IMR-90 (cell line): ENCODE data around the gene MROH2B. TPM values are rescaled to one million over a fixed set of nuclear protein-coding genes. Genes with fewer than 3 reads are reported as not detected.

Experiments used
- ATAC-seq: fragments of 200-7000 bp; cut with Tn5 transposase; 2 replicates; pipeline ENCODE4 v1.9.1; 2020; ENCODE audit warnings: low read depth, mild to moderate bottlenecking, moderate library complexity
- BruUV-seq: library from RNA; stranded (reverse); fragments of 400-500 nt; replicated peaks from 2 replicates; lab custom pipeline; 2021; lab: Mats Ljungman, UMichigan
- CTCF ChIA-PET: fragments of 300-600 bp; formaldehyde crosslinking; extraction: SDS; loops from one replicate; lab custom pipeline; 2021; ENCODE audit warnings: antibody characterized with exemption; lab: Yijun Ruan, JAX
- POLR2A ChIA-PET: fragments of 300-600 bp; sonication (Branson Sonifier 250); formaldehyde crosslinking; loops from one replicate; lab custom pipeline; 2022; ENCODE audit warnings: antibody characterized with exemption; ENCODE audit not compliant: unreplicated experiment; lab: Charles Lee
- DNase-seq: peaks from one replicate; pipeline ENCODE4 v3.0.0; 2013
- H2AFZ ChIP-seq: replicated peaks from 2 replicates; pipeline ENCODE3; 2013; ENCODE audit warnings: low read length, mild to moderate bottlenecking; ENCODE audit not compliant: poor library complexity
- H2AK5ac ChIP-seq: 2 replicates; pipeline ENCODE4 v1.6.1; 2013; ENCODE audit warnings: low read depth, low read length, inconsistent platforms
- H2AK9ac ChIP-seq: replicated peaks from 2 replicates; pipeline ENCODE3; 2013; ENCODE audit warnings: mild to moderate bottlenecking, low read depth, low read length, moderate library complexity; ENCODE audit not compliant: poor library complexity
- H2BK120ac ChIP-seq: 2 replicates; pipeline ENCODE4 v1.6.1; 2013; ENCODE audit warnings: low read depth, low read length, inconsistent platforms
- H2BK15ac ChIP-seq: 3 replicates; pipeline ENCODE4 v1.6.1; 2013; ENCODE audit warnings: low read depth, low read length, inconsistent platforms
- H2BK20ac ChIP-seq: 2 replicates; pipeline ENCODE4 v1.6.1; 2013; ENCODE audit warnings: low read depth, mild to moderate bottlenecking, inconsistent platforms, low read length, moderate library complexity
- H2BK5ac ChIP-seq: 2 replicates; pipeline ENCODE4 v1.6.1; 2013; ENCODE audit warnings: mild to moderate bottlenecking, low read depth, low read length, inconsistent platforms; ENCODE audit not compliant: poor library complexity, severe bottlenecking
- H3K14ac ChIP-seq: replicated peaks from 2 replicates; pipeline ENCODE4 v1.6.1; 2013; ENCODE audit warnings: low read depth, low read length, inconsistent platforms
- H3K18ac ChIP-seq: 2 replicates; pipeline ENCODE4 v1.6.1; 2013; ENCODE audit warnings: low read depth, low read length, control low read depth
- H3K23ac ChIP-seq: 2 replicates; pipeline ENCODE4 v1.6.1; 2013; ENCODE audit warnings: low read depth, low read length, inconsistent platforms
- H3K27ac ChIP-seq: 2 replicates; pipeline ENCODE4 v1.5.1; 2013; ENCODE audit warnings: mild to moderate bottlenecking, control low read depth, low read length; ENCODE audit not compliant: insufficient read depth
- H3K27me3 ChIP-seq: 2 replicates; pipeline ENCODE4 v1.6.1; 2013; ENCODE audit warnings: low read length; ENCODE audit not compliant: control insufficient read depth, insufficient read depth
- H3K36me3 ChIP-seq: 2 replicates; pipeline ENCODE4 v1.6.1; 2013; ENCODE audit warnings: low read length, mixed read lengths; ENCODE audit not compliant: control insufficient read depth, insufficient read depth
- H3K4ac ChIP-seq: 2 replicates; pipeline ENCODE4 v1.6.1; 2013; ENCODE audit warnings: low read depth, low read length, inconsistent platforms
- H3K4me1 ChIP-seq: 2 replicates; pipeline ENCODE4 v1.6.1; 2013; ENCODE audit warnings: low read length, mixed read lengths; ENCODE audit not compliant: control insufficient read depth, insufficient read depth
- H3K4me2 ChIP-seq: 2 replicates; pipeline ENCODE4 v1.6.1; 2013; ENCODE audit warnings: low read depth, mild to moderate bottlenecking, control low read depth, low read length, moderate library complexity
- H3K4me3 ChIP-seq: 2 replicates; pipeline ENCODE4 v1.5.1; 2013; ENCODE audit warnings: low read depth, mild to moderate bottlenecking, control low read depth, low read length, moderate library complexity; ENCODE audit not compliant: insufficient read depth
- H3K56ac ChIP-seq: 2 replicates; pipeline ENCODE4 v1.6.1; 2013; ENCODE audit warnings: low read length, inconsistent platforms; ENCODE audit not compliant: insufficient read depth; ENCODE audit errors: extremely low read depth
- H3K79me1 ChIP-seq, 2 experiments: 2 replicates each; pipeline ENCODE4 v1.6.1; 2013; ENCODE audit warnings: low read length in 2 of 2, inconsistent platforms in 1 of 2, low read depth in 1 of 2
- H3K9ac ChIP-seq: 2 replicates; pipeline ENCODE4 v1.6.1; 2013; ENCODE audit warnings: low read depth, low read length, control low read depth
- H3K9me1 ChIP-seq: 2 replicates; pipeline ENCODE4 v1.6.1; 2013; ENCODE audit warnings: low read length, inconsistent platforms; ENCODE audit not compliant: insufficient read depth
- H3K9me3 ChIP-seq: 2 replicates; pipeline ENCODE4 v1.6.1; 2013; ENCODE audit warnings: low read length; ENCODE audit not compliant: control insufficient read depth, insufficient read depth
- H4K20me1 ChIP-seq: 2 replicates; pipeline ENCODE4 v1.6.1; 2013; ENCODE audit warnings: low read length, inconsistent platforms; ENCODE audit not compliant: insufficient read depth
- H4K5ac ChIP-seq: 2 replicates; pipeline ENCODE4 v1.6.1; 2013; ENCODE audit warnings: mild to moderate bottlenecking, low read depth, low read length, control low read depth
- H4K8ac ChIP-seq, 2 experiments: 2 replicates each; pipeline ENCODE4 v1.6.1; 2013; ENCODE audit warnings: low read depth in 2 of 2, low read length in 2 of 2, control low read depth in 1 of 2, inconsistent platforms in 1 of 2
- H4K91ac ChIP-seq: 2 replicates; pipeline ENCODE4 v1.6.1; 2013; ENCODE audit warnings: low read depth, low read length, inconsistent platforms; ENCODE audit not compliant: insufficient read depth
- CTCF ChIP-seq: conservative IDR thresholded peaks from 2 replicates; pipeline ENCODE4 v1.5.1; 2012; ENCODE audit warnings: mild to moderate bottlenecking, low read depth, low read length, improper control_type of control experiment
- ELK1 ChIP-seq: fragments of 150-350 bp; IDR thresholded peaks from 2 replicates; pipeline ENCODE4 v1.6.1; 2016; ENCODE audit warnings: low read depth, mild to moderate bottlenecking, low read length, moderate library complexity, borderline replicate concordance
- MAFK ChIP-seq: IDR thresholded peaks from 2 replicates; pipeline ENCODE4 v1.6.1; 2012; ENCODE audit warnings: low read depth, low read length, improper control_type of control experiment
- MAZ ChIP-seq: IDR thresholded peaks from 2 replicates; pipeline ENCODE4 v1.6.1; 2012; ENCODE audit warnings: low read depth, mild to moderate bottlenecking, low read length, improper control_type of control experiment, moderate library complexity, borderline replicate concordance
- MXI1 ChIP-seq: IDR thresholded peaks from 2 replicates; pipeline ENCODE4 v1.6.1; 2012; ENCODE audit warnings: low read depth, mild to moderate bottlenecking, low read length, moderate library complexity, borderline replicate concordance
- USF2 ChIP-seq: fragments of 150-350 bp; IDR thresholded peaks from 2 replicates; pipeline ENCODE4 v1.6.1; 2017; ENCODE audit warnings: mild to moderate bottlenecking, antibody characterized with exemption, low read length, low read depth
- WGBS, 2 experiments: methylation state at CpG; one replicate each; pipeline versions ENCODE4 v1.1.5 to v1.1.7; 2013; ENCODE audit warnings: missing lambda C conversion rate in 2 of 2; ENCODE audit not compliant: insufficient read length in 1 of 2; ENCODE audit errors: extremely low coverage in 2 of 2; 5-methylcytosine and 5-hydroxymethylcytosine counted together
- dilution Hi-C: fragments of 300-500 bp; cut with HindIII; formaldehyde crosslinking; loops from one replicate; pipeline ENCODE4 v1.14.3; 2018; ENCODE audit warnings: low sequenced_read_pairs; ENCODE audit not compliant: unreplicated experiment
- in situ Hi-C: fragments of 300-500 bp; cut with MboI; formaldehyde crosslinking; loops from 3 replicates; pipeline ENCODE4 v1.14.3; 2019; ENCODE audit warnings: low sequenced_read_pairs, inconsistent platforms, mixed read lengths
- intact Hi-C: fragments of 100-400 bp; cut with micrococcal nuclease; formaldehyde crosslinking; loops from 2 replicates; pipeline ENCODE4 v1.10.0; 2022
- polyA plus RNA-seq, 3 experiments: library from polyadenylated mRNA; depleted of rRNA; stranded (reverse); fragments of >200 nt; gene quantifications; 2 replicates each; pipeline ENCODE4 v1.2.3, GENCODE V29; 2012; ENCODE audit warnings: low replicate concordance in 1 of 3
- total RNA-seq: library from RNA; depleted of rRNA; stranded (reverse); fragments of >200 nt; gene quantifications from 2 replicates; pipeline ENCODE4 v1.2.3, GENCODE V29; 2012

The MROH2B gene
- total and polyA plus RNA-seq, 2 of the 4 experiments (the other 2 are of a cell fraction) = not detected

- no peaks in the 10 kb centered on the region for H3K79me1 ChIP-seq
- H3K27me3 ChIP-seq = no peaks in the 10 kb centered on the region
- no peak overlapping the region for H2BK15ac ChIP-seq
- ATAC-seq (no peak), DNase-seq (no peak)
- no peak overlapping the region for H2BK5ac ChIP-seq
- no peak overlapping the region; the same call in 1 of the 2 replicates for H4K5ac ChIP-seq
- no peak overlapping the region for H4K91ac ChIP-seq
- H3K4me1 ChIP-seq = peaks cover 2% of the 10 kb centered on the region; the same call in 1 of the 2 replicates
- no peak overlapping the region for H2BK20ac ChIP-seq
- no peaks in the 10 kb centered on the region for H3K9me3 ChIP-seq
- no peak overlapping the region for H3K9ac ChIP-seq
- peaks cover 2% of the 10 kb centered on the region; the same call in 1 of the 2 replicates for H3K9me1 ChIP-seq
- H2AK5ac ChIP-seq = no peak overlapping the region
- intact Hi-C loops (no loop called here), in situ Hi-C loops (no loop called here), dilution Hi-C loops (no loop called here)
- WGBS, 2 experiments = no CpG with 5 or more reads among the region's 2 CpGs
- no peak overlapping the region for H2BK120ac ChIP-seq
- H3K23ac ChIP-seq = no peak overlapping the region
- no peak overlapping the region for H3K27ac ChIP-seq
- no TSS peak for BruUV-seq
- H3K4ac ChIP-seq = no peak overlapping the region
- no peak overlapping the region for H3K4me3 ChIP-seq
- H3K18ac ChIP-seq = peak overlapping the region; percentile 13; the same call in 1 of the 2 replicates
- H4K20me1 ChIP-seq = no peaks in the 10 kb centered on the region
- H2AK9ac ChIP-seq = no peak overlapping the region
- no peak overlapping the region for H3K56ac ChIP-seq
- ChIA-PET CTCF (no interaction called here), POLR2A (no interaction called here)
- H3K14ac ChIP-seq = no peak overlapping the region
- H3K36me3 ChIP-seq = no peaks in the 10 kb centered on the region
- TF ChIP-seq MXI1 = no peak
- TF ChIP-seq ELK1 = no peak
- TF ChIP-seq MAZ = no peak
- TF ChIP-seq USF2 = no peak
- TF ChIP-seq MAFK = no peak
- no peak for TF ChIP-seq CTCF
- H3K4me2 ChIP-seq = no peak overlapping the region
- no peak overlapping the region for H2AFZ ChIP-seq
- H4K8ac ChIP-seq = no peak overlapping the region
Observed at GRCh38 chr5:40972434-40972833, 98.7 kb downstream of the MROH2B start.
